CD4-positive, alpha-beta T cell treated with Interleukin-2 at 100 ng/mL for 4 hours (primary cell): ENCODE results near the gene RYR2.

Experiments used
- DNase-seq: peaks from one replicate; pipeline ENCODE4 v3.0.0-alpha.2; 2020; ENCODE audit warnings: low spot score

Gene RYR2

GRCh38 chr1:237864338-237865244 lies 822.6 kb downstream of the RYR2 start:
- DNase-seq, result no peak

GRCh38 chr1:237867380-237867888 lies 825.5 kb downstream of the RYR2 start:
- no peak for DNase-seq

- no peak for DNase-seq
Measured at GRCh38 chr1:237868817-237869600, 827.0 kb downstream of the RYR2 start.

GRCh38 chr1:237873487-237874211 lies 831.7 kb downstream of the RYR2 start:
- DNase-seq, result no peak

GRCh38 chr1:237875291-237875690 lies 833.3 kb downstream of the RYR2 start:
- DNase-seq, result no peak

- no peak for DNase-seq
Measured at GRCh38 chr1:237877631-237878030, 835.6 kb downstream of the RYR2 start.

GRCh38 chr1:237878406-237878805 lies 836.4 kb downstream of the RYR2 start:
- no peak for DNase-seq

GRCh38 chr1:237879195-237879594 lies 837.2 kb downstream of the RYR2 start:
- no peak for DNase-seq
